ENCODE results near the gene WDFY4. TPM values are rescaled to one million over a fixed set of nuclear protein-coding genes. Genes with fewer than 3 reads are reported as not detected.

The WDFY4 gene
- total RNA-seq, 6 donors from 2014 or later = 10.1 to 48.9 (median 32.1) TPM

- no peak overlapping the region for H3K4me3 ChIP-seq
- H3K27ac ChIP-seq = no peak overlapping the region
- TF ChIP-seq CTCF (IDR thresholded peaks at IDR 0.05) = no peak
- TF ChIP-seq POLR2A (IDR thresholded peaks at IDR 0.05) = no peak
- TF ChIP-seq POLR2AphosphoS5 (IDR thresholded peaks at IDR 0.05) = no peak
- no peak for TF ChIP-seq EP300 (IDR thresholded peaks at IDR 0.05)
- H3K4me1 ChIP-seq = no peaks in the 10 kb centered on the region
- no peaks in the 10 kb centered on the region for H3K9me3 ChIP-seq
- DNase-seq (no peak), ATAC-seq (ENCODE audit: low FRiP score in 2 of 2) (no peak)
- WGBS, 2 donors = 90 to 91% methylated on average over 12 to 13 of the region's 14 CpGs
- no peaks in the 10 kb centered on the region for H3K27me3 ChIP-seq
- H3K36me3 ChIP-seq = no peaks in the 10 kb centered on the region
Observed at GRCh38 chr10:48768144-48768766, 83.6 kb downstream of the WDFY4 start.

GRCh38 chr10:48768926-48769325, 84.3 kb downstream of the WDFY4 start:
- DNase-seq (no peak), ATAC-seq (ENCODE audit: low FRiP score in 2 of 2) (no peak)
- Histone ChIP-seq H3K27ac (no peak overlapping the region), H3K36me3 (no peaks in the 10 kb centered on the region), H3K4me1 (no peaks in the 10 kb centered on the region), H3K27me3 (no peaks in the 10 kb centered on the region), H3K4me3 (no peak overlapping the region), H3K9me3 (no peaks in the 10 kb centered on the region)
- WGBS, 2 donors = 80 to 83% methylated on average over 4 of the region's 4 CpGs
- TF ChIP-seq CTCF (IDR thresholded peaks at IDR 0.05) (no peak), EP300 (IDR thresholded peaks at IDR 0.05) (no peak), POLR2AphosphoS5 (IDR thresholded peaks at IDR 0.05) (no peak), POLR2A (IDR thresholded peaks at IDR 0.05) (no peak)

GRCh38 chr10:48769706-48770435, 85.2 kb downstream of the WDFY4 start:
- ATAC-seq (ENCODE audit: low FRiP score in 2 of 2) (no peak), DNase-seq (no peak)
- no peaks in the 10 kb centered on the region for H3K27me3 ChIP-seq
- no peak for TF ChIP-seq EP300 (IDR thresholded peaks at IDR 0.05)
- no peak for TF ChIP-seq POLR2AphosphoS5 (IDR thresholded peaks at IDR 0.05)
- TF ChIP-seq CTCF (IDR thresholded peaks at IDR 0.05) = no peak
- no peak for TF ChIP-seq POLR2A (IDR thresholded peaks at IDR 0.05)
- H3K4me1 ChIP-seq = no peaks in the 10 kb centered on the region
- no peaks in the 10 kb centered on the region for H3K9me3 ChIP-seq
- 87 to 89% methylated on average over 15 of the region's 15 CpGs for WGBS, 2 donors
- H3K27ac ChIP-seq = no peak overlapping the region
- H3K36me3 ChIP-seq = no peaks in the 10 kb centered on the region
- no peak overlapping the region for H3K4me3 ChIP-seq

GRCh38 chr10:48770561-48771089, 86.0 kb downstream of the WDFY4 start:
- H3K9me3 ChIP-seq = no peaks in the 10 kb centered on the region
- ATAC-seq (ENCODE audit: low FRiP score in 2 of 2) = peak in 1 of 2 donors; percentile 29
- 60 to 69% methylated on average over 1 of the region's 1 CpG for WGBS, 2 donors
- no peaks in the 10 kb centered on the region for H3K4me1 ChIP-seq
- TF ChIP-seq POLR2AphosphoS5 (IDR thresholded peaks at IDR 0.05) (no peak), EP300 (IDR thresholded peaks at IDR 0.05) (no peak)
- H3K4me3 ChIP-seq = no peak overlapping the region
- H3K36me3 ChIP-seq = no peaks in the 10 kb centered on the region
- no peak overlapping the region for H3K27ac ChIP-seq
- DNase-seq = no peak
- no peaks in the 10 kb centered on the region for H3K27me3 ChIP-seq

GRCh38 chr10:48771234-48771633, 86.6 kb downstream of the WDFY4 start:
- WGBS, 2 donors = 72 to 80% methylated on average over 4 of the region's 4 CpGs
- no peaks in the 10 kb centered on the region for H3K9me3 ChIP-seq
- no peaks in the 10 kb centered on the region for H3K27me3 ChIP-seq
- DNase-seq (no peak), ATAC-seq (ENCODE audit: low FRiP score in 2 of 2) (no peak)
- H3K4me1 ChIP-seq = no peaks in the 10 kb centered on the region
- H3K4me3 ChIP-seq = no peak overlapping the region
- no peak for TF ChIP-seq POLR2AphosphoS5 (IDR thresholded peaks at IDR 0.05)
- TF ChIP-seq EP300 (IDR thresholded peaks at IDR 0.05) = no peak
- TF ChIP-seq POLR2A (IDR thresholded peaks at IDR 0.05) = no peak
- TF ChIP-seq CTCF (IDR thresholded peaks at IDR 0.05) = no peak
- H3K36me3 ChIP-seq = no peaks in the 10 kb centered on the region
- H3K27ac ChIP-seq = no peak overlapping the region
